ENCODE data around the gene TCN2. TPM values are rescaled to one million over a fixed set of nuclear protein-coding genes. Genes with fewer than 3 reads are reported as not detected.

TCN2 gene
- total and polyA plus RNA-seq, 10 of the 15 experiments (the other 5 are each of a cell fraction or from before 2014, with no cell fraction given) = 5.4 to 21.8 (median 11.0) TPM

DNA sequence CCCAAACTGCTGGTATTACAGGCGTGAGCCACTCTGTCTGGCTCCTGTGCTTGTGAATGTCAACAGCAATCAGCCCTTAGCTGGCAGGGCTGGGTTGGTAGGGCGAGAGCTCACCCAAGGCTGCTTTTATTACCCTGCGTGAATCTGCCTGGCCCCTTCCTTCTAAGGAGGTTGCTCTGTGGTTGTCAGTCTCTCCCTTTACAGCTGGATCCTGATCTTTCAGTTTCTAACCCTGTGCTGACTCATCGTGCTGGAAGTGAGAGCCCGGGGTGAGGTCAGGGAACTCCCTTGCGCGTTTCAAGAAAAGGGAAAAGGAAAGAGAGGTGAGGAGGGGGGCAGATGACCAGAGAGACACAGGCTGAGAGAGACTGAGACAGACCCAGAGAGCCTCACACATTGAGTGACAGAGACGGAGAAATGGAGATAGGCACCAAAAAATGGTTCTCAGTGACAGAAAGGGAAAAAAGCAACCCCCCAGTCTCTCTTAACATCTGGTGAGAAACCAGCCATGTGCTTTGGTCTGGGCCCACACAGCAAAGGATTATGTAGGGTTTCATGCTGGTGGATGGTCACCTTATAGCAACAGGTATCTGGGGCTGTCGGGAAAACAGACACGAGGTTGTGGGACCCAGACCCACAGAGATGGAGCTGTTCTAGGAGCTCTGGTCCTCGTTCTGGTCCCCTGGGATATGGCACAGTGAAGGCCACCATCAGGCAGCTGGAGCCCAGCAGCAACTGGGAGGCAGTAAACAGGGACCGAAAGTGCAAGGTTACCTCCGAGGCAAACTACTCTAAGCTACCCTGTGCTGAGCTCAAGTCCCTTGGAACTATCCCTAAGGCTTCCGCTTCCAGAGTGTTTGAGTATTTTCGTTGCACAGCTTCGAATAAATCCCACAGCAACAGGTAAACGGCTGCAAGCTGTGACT, 2.5 kb downstream of the TCN2 start (continued):
- TF ChIP-seq, protein P1, sequence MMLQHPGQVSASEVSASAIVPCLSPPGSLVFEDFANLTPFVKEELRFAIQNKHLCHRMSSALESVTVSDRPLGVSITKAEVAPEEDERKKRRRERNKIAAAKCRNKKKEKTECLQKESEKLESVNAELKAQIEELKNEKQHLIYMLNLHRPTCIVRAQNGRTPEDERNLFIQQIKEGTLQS (IDR thresholded peaks at IDR 0.05; ENCODE audit: borderline replicate concordance, extremely low read depth, low read depth, low read length) = no peak
- no peak for TF ChIP-seq ZNF622 (IDR thresholded peaks at IDR 0.05)
- TF ChIP-seq ZNF207 (IDR thresholded peaks at IDR 0.05; ENCODE audit: borderline replicate concordance) = no peak
- TF ChIP-seq BRCA1 (IDR thresholded peaks at IDR 0.05; ENCODE audit: low read depth, low read length) = no peak
- TF ChIP-seq YY1 (IDR thresholded peaks at IDR 0.05; ENCODE audit: low read depth, low read length) = no peak
- no peak for TF ChIP-seq ZZZ3 (IDR thresholded peaks at IDR 0.05; ENCODE audit: control insufficient read depth, insufficient read length, low read depth)
- TF ChIP-seq ATF7 (IDR thresholded peaks at IDR 0.05; ENCODE audit: low read depth) = peak; percentile 42; the same call in 1 of the 2 replicates
- no peak for TF ChIP-seq LARP7 (IDR thresholded peaks at IDR 0.05)
- peak; percentile 62; the same call in 1 of the 2 replicates for TF ChIP-seq CREM (IDR thresholded peaks at IDR 0.05; ENCODE audit: low read depth)
- TF ChIP-seq NFYB (IDR thresholded peaks at IDR 0.05; ENCODE audit: insufficient read depth, low read depth, low read length) = no peak
- TF ChIP-seq, protein P2, sequence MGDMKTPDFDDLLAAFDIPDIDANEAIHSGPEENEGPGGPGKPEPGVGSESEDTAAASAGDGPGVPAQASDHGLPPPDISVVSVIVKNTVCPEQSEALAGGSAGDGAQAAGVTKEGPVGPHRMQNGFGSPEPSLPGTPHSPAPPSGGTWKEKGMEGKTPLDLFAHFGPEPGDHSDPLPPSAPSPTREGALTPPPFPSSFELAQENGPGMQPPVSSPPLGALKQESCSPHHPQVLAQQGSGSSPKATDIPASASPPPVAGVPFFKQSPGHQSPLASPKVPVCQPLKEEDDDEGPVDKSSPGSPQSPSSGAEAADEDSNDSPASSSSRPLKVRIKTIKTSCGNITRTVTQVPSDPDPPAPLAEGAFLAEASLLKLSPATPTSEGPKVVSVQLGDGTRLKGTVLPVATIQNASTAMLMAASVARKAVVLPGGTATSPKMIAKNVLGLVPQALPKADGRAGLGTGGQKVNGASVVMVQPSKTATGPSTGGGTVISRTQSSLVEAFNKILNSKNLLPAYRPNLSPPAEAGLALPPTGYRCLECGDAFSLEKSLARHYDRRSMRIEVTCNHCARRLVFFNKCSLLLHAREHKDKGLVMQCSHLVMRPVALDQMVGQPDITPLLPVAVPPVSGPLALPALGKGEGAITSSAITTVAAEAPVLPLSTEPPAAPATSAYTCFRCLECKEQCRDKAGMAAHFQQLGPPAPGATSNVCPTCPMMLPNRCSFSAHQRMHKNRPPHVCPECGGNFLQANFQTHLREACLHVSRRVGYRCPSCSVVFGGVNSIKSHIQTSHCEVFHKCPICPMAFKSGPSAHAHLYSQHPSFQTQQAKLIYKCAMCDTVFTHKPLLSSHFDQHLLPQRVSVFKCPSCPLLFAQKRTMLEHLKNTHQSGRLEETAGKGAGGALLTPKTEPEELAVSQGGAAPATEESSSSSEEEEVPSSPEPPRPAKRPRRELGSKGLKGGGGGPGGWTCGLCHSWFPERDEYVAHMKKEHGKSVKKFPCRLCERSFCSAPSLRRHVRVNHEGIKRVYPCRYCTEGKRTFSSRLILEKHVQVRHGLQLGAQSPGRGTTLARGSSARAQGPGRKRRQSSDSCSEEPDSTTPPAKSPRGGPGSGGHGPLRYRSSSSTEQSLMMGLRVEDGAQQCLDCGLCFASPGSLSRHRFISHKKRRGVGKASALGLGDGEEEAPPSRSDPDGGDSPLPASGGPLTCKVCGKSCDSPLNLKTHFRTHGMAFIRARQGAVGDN (IDR thresholded peaks at IDR 0.05) = peak; percentile 60; the same call in 1 of the 2 replicates
- TF ChIP-seq, protein P3, sequence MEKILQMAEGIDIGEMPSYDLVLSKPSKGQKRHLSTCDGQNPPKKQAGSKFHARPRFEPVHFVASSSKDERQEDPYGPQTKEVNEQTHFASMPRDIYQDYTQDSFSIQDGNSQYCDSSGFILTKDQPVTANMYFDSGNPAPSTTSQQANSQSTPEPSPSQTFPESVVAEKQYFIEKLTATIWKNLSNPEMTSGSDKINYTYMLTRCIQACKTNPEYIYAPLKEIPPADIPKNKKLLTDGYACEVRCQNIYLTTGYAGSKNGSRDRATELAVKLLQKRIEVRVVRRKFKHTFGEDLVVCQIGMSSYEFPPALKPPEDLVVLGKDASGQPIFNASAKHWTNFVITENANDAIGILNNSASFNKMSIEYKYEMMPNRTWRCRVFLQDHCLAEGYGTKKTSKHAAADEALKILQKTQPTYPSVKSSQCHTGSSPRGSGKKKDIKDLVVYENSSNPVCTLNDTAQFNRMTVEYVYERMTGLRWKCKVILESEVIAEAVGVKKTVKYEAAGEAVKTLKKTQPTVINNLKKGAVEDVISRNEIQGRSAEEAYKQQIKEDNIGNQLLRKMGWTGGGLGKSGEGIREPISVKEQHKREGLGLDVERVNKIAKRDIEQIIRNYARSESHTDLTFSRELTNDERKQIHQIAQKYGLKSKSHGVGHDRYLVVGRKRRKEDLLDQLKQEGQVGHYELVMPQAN (conservative IDR thresholded peaks at IDR 0.05) = no peak
- TF ChIP-seq, protein P4, sequence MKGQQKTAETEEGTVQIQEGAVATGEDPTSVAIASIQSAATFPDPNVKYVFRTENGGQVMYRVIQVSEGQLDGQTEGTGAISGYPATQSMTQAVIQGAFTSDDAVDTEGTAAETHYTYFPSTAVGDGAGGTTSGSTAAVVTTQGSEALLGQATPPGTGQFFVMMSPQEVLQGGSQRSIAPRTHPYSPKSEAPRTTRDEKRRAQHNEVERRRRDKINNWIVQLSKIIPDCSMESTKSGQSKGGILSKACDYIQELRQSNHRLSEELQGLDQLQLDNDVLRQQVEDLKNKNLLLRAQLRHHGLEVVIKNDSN (IDR thresholded peaks at IDR 0.05; ENCODE audit: borderline replicate concordance, extremely low read length, insufficient read depth, low read depth, low read length) = no peak
- 0 out of 2 replicates have a peak, but pooled peaks have one; percentile 41 for TF ChIP-seq PAX5 (IDR thresholded peaks at IDR 0.05; ENCODE audit: borderline replicate concordance, low read depth, low read length)
- TF ChIP-seq, protein P5, sequence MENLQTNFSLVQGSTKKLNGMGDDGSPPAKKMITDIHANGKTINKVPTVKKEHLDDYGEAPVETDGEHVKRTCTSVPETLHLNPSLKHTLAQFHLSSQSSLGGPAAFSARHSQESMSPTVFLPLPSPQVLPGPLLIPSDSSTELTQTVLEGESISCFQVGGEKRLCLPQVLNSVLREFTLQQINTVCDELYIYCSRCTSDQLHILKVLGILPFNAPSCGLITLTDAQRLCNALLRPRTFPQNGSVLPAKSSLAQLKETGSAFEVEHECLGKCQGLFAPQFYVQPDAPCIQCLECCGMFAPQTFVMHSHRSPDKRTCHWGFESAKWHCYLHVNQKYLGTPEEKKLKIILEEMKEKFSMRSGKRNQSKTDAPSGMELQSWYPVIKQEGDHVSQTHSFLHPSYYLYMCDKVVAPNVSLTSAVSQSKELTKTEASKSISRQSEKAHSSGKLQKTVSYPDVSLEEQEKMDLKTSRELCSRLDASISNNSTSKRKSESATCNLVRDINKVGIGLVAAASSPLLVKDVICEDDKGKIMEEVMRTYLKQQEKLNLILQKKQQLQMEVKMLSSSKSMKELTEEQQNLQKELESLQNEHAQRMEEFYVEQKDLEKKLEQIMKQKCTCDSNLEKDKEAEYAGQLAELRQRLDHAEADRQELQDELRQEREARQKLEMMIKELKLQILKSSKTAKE (IDR thresholded peaks at IDR 0.05; ENCODE audit: low read depth, poor library complexity, severe bottlenecking) = no peak
- peak; percentile 37; the same call in 1 of the 2 replicates for TF ChIP-seq BCL11A (IDR thresholded peaks at IDR 0.05; ENCODE audit: low read depth, low read length)
- peak; percentile 97 for TF ChIP-seq EED (IDR thresholded peaks at IDR 0.05; ENCODE audit: low read depth)
- TF ChIP-seq CBFB (IDR thresholded peaks at IDR 0.05; ENCODE audit: low read depth) = peak; percentile 63; the same call in 1 of the 2 replicates
- TF ChIP-seq RAD21 (IDR thresholded peaks at IDR 0.05; ENCODE audit: insufficient read depth, low read depth, low read length) = no peak
- TF ChIP-seq CHD2 (IDR thresholded peaks at IDR 0.05; ENCODE audit: borderline replicate concordance, low read depth, low read length) = peak; percentile 49; the same call in 1 of the 2 replicates

Data from GM12878 (cell line).